Retina (tissue), 1 donor: ENCODE measurements around the gene LARP4.
A peak's percentile ranks its signal among the peaks of the same experiment; 100 is the strongest.
"Not testable (repeated sequence)": the region's sequence is repeated elsewhere in the genome, so short reads cannot be mapped to it uniquely, and the experiment has no call there.

ENCODE experiments used
- DNase-seq: peaks from one replicate; pipeline ENCODE4 v3.0.0-alpha.2; 2016

The LARP4 gene

DNA sequence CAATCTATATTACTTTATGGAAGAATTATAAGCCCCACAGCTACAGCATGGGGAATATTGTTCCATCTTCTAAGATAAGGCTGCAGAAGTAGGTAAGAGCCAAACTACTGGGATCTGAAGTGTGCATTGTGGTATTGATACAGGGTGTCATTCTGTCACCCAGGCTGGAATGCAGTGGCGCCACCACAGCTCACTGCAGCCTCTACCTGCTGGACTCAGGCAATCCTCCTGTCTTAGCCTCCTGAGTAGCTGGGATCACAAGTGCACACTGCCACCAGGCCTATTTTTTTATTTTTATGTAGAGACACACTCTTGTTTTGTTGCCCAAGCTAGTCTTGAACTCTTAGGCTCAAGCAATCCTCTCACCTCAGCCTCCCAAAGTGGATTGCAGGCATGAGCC lies 82.8 kb downstream of the LARP4 start:
- DNase-seq = no peak

DNA sequence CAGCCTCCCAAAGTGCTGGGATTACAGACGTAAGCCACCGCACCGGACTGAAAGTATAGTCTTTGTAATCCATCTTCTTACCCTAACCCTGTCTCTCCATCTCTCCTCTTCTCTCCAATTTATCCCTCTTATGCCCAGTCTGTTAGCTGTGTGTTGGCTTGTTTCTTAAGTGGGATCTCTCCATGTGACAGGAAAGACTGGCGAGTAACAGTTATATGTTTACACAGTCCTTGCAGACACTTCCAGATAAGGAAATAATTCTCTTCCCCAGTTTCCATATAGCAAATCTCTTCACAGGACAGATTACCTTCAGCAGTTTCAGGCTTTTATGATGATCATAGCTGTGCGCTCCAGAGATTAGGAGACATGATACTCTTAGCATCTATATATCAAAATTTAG lies 88.1 kb downstream of the LARP4 start:
- no peak for DNase-seq

DNA sequence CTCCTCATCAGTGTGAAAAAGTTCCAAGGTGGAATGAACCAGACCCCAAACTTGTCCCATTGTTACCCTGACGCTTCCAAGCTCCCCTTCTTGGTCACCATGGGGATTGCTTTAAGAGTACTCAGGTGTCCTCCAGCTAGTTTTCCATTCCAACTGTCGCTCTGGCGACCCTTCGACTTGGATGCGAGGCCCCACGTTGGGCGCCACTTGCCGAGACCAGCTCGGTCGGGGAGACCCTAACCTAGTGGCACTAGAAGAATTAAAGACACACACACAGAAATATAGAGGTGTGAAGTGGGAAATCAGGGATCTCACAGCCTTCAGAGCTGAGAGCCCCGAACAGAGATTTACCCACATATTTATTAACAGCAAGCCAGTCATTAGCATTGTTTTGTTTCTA lies 97.4 kb downstream of the LARP4 start:
- not testable (repeated sequence) for DNase-seq

DNA sequence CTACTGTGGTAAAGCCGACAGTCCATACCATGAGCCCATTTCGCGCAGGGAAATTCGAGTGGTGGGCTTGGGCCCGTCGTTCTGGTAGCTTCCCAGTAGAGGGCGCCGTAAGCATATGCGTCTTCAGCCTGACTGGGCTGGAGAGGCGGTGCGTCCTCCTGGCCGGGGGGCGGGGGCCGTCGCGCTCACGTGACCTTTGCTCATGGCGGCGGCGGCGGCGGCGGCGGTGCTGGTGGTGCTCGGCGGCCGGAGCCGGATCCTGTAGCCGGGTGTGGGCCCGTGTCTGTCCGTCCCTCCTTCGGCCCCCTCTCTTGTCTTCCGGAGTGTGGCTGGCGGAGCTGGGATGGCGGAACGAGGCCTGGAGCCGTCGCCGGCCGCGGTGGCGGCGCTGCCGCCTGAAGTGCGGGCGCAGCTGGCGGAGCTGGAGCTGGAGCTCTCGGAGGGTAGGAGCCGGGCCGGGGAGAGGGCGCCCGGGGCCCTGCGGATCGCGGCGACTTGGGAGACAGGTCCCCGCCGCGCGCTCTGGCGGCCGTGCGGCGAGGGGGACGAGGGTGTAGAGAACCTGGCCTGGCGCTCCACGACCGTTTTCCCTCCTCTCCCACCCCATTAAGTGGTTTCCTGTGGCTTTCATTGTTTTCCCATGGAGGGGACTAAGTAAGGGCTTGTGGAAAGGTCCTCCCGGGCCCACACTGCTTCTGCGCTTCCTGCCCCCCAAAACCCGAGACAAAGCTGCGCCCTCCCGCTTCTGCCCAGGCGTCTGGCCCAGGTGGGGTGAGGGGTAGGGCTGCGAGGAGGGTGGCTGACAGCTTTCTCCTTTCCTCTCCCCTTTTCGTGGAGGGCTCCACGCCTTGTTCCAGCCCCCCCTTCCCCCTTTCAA lies 104.4 kb downstream of the LARP4 start, which contains the start of gene DIP2B:
Gene DIP2B, plus strand, starts transcription at position 188 of the 877 bp plus-strand sequence. Its CDS starts 156 bp downstream, at position 344.
- peak; percentile 96 for DNase-seq

DNA sequence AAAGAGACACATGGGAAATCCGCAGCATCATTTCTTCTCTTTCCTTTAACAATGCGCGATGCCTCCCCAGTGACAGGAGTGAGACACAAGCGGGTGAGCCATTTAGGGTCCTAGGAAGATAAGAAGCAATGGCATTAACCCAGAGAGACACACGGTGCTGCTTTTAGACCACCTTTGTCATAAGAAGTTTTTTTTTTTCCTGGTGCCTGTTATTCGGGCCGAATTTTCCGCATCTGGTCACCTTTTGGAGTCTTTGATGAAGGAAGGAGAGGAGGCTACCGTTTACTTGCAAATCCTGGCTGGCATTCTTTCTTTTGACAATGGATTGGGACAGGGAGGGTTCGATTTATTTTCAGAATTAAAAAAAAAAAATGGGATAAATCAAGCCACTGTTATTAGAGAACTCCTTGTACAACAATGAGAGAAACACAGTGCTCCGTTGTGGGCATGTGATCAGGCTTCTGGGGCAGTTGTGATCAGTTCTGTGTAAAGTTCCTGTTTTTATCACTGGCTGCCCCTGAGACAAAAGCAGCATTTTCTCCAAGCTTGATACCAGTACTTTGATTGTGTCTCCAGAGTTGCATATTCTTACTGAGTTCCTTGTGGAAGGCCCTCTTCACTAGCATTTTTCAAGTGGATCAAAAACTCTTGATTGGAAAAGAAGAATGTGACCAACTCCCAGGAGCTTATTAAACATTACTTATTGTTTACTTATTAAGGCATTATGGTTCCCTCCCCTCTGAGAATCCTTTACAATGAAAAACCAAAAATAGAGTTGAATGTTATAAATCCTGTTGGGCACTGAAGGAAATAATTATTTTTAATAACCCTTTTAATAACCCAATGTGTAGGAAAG lies 105.2 kb downstream of the LARP4 start:
- no peak for DNase-seq

DNA sequence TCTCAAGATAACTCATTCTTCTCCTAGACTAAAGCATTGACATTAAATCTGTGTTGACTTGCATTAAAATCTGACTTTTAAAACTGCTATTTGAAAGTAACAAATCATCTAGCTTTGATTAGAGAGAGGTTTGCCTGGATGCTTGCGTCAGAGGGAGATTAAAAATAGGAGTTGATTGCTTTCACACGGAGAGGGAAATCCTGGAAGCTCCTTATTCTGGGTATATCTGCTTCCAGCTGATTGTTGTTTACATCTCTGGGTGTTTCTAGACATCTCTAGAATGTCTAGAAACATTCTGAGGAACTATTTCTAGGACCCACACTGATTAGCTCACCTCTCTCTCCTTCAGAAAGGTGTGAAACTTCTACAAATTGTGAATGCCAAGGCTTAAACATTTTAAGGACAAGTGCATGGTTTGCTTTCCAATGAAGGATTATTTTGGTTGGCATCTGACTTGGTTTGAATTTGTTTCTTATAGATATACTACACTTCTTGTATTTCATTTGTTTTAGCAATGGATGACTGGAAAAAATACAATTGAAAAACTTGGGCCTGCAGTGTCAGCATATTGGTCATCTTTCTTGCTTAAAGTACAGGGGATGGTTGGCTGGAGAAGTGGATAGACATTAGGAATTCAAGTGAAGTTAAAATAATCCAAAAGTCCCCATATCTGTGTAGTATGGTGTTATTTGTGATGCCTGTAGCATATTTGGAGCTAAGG lies 106.2 kb downstream of the LARP4 start:
- DNase-seq = no peak

DNA sequence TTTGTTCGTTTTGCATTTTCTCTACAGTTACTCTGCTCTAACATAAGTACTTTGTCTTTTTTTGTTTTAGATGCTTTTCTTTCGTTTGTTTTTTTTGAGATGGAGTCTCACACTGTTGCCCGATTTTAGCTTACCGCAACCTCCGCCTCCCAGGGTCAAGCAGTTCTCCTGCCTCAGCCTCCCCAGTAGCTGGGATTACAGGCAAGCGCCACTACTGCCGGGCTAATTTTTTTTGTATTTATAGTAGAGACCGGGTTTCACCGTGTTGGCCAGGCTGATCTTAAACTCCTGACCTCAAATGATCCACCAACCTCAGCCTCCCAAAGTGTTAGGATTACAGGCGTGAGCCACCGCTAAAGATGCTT lies 106.8 kb downstream of the LARP4 start:
- no peak for DNase-seq

DNA sequence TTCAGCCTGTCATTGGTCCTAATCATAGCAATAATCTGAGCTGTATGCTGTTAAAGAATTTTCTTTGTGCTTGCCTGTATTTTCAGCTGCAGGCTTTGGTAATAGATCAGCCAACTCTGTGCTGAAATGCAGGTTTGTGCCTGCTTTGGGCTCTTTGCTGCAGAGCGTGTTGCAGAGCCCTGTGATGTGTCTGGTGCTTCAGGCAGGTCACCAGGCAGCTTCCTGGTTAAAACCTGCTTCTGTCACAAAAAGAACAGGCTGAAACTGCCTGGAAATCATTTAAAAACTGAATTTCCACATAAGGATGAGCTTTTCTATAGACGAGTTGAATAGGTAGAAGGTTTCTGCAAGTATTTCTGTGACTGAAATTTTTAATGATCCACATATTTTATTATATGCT lies 107.2 kb downstream of the LARP4 start:
- DNase-seq = no peak

DNA sequence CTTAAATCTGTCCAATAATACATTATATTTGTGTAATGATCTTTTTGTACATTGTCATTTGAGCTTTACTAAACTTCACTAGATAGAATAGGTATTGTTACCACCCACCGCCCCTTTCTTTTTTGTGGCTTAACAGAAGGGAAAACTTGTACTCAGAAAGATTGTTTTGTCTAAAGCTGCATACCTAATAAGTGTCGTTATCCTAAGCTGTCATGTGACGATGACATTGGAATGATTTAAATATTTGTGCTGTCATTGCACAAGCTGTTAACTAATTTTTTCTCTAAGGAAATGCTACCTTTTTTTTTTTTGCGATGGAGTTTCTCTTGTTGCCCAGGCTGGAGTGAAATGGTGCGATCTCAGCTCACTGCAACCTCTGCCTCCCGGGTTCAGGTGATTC lies 107.7 kb downstream of the LARP4 start:
- no peak for DNase-seq

DNA sequence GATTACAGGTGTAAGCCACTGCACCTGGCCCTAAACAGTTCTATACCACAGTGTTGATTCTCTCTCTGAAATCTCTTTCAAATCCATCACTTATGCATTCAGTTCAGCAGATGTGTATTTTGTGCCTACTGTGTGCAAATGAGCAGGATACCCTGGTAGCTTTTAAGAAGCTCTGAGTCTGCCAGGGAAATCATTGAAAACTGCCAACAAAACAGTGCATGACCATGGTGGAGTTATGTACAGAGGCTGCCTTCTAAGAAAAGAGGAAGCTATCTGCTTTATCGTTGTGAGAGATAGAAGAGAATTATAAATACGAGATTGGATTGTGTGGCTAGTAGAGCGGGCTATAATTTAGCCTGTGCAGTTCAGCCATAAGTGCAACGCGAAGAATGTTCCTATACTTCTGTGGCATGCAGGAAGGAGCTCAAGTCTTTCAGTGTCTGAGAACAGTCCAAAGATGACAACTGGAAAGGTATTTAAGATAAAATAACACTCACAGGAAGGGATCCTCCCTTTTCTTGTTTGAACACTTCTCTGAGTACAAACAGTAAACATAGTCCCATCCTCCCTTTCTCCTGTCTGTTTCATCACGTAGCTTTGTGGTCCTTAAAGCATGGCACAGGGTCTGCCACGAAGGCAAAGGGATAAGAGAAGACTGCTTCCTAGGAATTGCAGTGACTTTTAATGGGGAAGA lies 108.4 kb downstream of the LARP4 start:
- DNase-seq = no peak

DNA sequence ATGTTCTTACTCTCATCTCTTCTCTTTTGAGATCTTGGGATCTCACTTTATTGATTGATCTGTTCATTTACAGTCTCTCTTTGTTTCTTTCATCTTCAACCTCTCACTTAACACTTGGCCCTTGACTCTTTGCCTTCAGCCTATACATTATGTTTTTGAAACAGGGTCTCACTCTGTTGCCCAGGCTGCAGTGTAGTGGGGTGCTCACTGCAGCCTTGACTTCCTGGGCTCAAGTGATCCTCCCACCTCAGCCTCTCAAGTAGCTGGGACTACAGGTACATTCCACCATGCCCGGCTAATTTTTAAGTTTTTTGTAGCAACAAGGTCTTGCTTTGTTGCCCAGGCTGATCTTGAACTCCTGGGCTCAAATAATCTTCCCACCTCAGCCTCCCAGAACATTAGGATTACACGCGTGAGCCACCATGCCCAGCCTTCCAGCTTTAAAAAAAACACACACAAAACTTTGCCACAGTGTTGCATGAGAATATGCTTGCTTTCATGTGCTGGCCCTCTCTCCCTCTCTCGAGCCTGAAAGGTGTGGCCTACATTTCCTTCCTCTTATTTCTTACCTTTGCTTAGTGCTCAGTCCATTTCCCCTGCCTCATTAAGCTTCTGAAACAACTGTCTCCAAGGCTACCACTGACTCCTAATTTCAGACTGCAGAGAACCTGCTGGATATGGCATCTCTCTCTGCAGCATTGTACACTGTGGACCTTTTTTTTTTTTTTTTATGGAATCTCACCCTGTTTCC lies 114.0 kb downstream of the LARP4 start:
- DNase-seq = no peak

DNA sequence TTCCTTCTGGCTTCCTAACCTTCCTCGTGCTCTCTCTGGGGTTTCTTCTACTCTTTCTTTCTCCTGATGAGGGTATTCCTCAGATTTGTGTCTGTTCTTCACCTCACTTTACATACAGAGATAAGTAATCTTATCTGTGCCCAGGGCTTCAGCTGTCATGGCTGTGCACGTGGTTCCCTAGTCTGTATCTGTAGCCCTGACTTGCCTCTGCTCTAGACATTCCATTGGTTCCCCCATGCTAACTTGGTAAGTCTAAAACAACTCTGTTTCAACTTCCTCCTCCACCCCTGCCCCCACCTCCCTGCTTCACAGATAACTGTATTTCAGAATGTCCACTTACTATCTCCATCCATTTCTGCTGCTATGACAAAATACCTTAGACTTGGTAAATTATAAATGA lies 114.9 kb downstream of the LARP4 start:
- DNase-seq = no peak

DNA sequence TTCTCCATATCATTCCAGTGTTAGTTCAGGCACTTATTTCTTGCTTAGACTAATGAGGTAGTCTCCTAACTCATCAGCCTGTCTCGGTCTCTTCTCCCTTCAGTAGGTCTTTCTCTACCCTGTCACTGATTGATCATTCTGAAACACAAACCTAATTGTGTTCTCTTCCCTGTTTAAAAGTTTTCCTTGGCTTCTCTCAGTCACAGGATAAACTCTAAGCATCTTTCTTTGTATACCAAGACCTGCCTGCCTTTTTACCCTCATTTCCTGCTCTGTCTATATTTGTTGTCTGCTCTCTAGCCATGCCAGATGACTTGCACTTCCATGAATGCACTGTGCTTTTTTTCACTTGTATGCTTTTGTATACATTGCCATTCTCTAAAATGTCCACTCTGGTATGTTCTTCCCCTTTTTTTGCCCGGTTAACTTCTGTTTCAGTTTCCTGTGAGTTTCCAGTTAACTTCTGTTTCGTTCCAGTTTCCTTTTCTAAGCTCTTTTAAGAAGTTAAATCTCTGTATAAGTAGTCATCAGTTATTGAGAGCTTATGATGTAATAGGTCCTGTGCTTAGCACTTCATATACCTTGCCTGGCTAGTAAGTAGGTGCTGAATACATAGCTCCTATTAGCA lies 116.8 kb downstream of the LARP4 start:
- no peak for DNase-seq

DNA sequence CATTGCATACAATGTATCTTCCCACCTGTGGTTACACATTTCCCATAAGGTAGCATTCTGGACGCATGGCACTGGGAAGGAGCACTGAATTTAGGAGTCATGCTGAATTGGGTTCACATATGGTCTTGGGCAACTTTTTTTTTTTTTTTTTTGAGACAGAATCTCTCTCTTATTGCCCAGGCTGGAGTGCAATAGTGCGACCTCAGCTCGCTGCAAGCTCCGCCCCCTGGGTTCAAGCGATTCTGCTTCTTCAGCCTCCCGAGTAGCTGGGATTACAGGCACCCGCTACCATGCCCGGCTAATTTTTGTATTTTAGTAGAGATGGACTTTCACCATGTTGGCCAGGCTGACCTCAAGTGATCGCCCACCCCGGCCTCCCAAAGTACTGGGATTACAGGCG lies 117.4 kb downstream of the LARP4 start:
- DNase-seq = no peak

DNA sequence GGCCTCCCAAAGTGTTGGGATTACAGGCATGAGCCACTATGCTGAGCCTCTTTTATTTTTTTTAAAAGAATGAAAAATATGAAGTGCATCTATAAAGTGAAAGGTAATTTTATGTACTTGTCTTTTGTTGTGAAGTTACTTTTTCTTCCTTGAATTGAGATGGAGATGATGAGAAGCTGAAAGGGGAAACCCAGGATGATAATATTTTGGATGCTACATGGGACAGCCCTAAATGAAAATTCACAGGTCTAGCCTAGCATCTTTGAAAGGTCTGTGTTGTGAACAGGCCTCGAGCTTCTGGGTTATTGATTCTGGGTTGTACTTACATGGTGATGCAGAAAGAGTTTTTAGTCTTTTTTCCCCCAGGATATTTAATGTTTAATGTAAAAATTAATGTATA lies 118.7 kb downstream of the LARP4 start:
- DNase-seq = no peak

DNA sequence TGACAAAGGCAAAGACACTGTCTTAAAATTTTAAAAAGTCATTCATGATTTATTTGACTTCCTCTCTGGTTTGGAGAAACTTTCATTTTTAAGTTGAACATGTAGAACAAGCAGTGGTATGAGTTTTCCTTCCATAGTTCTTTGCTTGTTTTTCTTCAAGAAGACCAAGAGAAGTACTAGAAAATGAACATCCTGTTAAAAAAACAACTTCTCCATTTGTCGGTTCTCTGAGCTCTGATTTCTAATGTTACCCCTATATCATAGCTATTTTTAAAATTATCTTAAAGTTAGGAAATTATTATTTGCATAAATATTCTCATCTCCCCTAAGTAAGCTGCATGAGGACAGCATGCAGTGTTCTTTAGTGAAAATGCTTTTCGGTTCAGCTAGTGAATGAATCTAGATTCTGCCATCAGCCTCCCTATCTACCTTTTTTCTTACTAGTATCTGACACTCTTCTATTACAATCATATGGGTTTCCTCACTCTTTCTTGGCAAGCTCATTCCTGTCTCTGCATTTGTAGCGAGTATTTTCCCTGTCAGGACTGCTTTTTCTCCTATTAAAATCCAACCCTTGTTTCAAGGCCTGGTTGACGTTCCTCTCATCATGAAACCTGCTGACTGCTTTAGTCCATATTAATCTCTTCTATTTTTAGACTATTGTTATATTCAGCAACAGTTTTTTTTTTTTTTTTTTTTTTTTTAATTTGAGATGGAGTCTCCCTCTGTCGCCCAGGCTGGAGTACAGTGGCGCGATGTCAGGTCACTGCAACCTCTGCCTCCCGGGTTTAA lies 119.9 kb downstream of the LARP4 start:
- DNase-seq = no peak

DNA sequence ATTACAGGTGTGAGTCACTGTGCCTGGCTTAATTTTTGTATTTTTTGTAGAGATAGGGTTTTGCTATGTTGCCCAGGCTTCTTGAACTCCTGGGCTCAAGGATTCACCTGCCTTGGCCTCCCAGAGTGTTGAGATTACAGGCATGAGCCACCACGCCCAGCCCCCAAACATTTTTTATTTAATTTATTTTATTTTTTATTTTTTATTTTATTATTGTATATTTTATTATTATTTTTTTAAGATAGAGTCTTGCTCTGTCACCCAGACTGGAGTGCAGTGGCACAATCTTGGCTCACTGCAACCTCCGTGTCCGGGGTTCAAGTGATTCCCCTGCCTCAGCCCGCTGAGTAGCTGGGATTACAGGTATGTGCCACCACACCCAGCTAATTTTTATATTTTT lies 121.1 kb downstream of the LARP4 start:
- DNase-seq = not testable (repeated sequence)

DNA sequence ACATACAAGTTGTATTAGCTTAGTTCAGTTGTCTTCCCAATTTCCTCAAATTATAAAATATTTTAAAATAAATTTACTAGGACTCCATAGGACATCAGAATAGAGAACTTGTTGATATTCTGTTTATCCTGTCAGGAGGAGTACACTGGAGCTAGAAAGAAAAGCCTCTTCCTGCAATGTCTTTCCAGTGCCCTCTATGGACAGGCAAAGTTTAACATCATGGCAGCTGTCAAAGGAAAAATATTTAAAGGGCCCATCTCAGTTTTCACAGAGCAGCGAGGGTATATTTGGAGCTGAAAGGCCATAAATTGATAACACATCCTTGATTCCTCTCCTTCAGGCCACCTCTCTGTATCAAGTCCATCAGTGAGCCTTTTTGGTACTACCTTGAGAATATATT lies 123.1 kb downstream of the LARP4 start:
- DNase-seq = no peak

DNA sequence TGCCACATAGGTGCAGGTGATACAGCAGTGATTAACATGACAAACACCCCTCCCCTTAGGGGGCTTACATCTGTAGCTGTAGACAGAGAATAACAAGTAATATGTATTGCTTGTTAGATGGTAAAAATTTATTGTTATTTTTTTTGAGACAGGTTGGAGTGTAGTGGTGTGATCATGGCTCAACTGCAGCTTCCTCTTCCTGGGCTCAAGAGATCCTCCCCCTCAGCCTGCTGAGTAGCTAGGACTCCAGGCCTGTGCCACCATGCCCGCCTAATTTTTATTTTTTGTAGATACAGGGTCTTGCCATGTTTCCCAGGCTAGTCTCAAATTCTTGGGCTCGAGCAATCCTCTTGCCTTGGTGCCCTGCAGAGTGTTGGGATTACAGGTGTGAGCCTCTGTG lies 123.9 kb downstream of the LARP4 start:
- DNase-seq = no peak

DNA sequence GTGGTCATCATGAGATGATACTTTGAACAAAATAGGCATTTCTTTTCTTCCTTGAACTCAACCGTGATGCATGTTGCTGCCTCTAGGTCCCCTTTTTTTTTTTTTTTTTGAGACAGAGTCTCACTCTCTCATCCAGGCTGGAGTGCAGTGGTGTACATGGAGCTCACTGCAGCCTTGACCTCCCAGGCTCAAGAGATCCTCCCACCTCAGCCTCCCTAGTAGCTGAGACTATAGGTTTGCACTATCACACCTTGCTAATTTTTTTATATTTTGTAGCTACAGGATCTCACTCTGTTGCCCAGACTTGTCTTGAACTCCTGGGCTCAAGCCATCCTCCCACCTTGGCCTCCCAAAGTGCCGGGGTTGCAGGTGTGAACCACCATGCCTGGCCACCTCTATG lies 124.7 kb downstream of the LARP4 start:
- DNase-seq = no peak

DNA sequence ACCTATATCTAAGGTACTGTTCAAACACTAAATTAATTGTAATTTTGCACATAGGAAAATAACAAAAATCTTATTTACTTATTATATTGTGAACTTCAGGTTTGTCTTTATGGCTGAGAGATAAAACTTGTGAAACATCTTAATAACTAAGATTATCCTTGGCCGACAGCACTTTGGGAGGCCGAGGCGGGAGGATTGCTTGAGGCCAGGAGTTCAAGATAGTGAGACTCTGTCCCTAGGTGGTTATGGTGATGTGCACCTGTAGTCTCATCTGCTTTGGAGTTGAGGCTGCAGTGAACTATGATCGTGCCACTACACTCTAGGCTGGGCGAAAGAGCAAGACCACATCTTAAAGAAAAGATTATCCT lies 126.7 kb downstream of the LARP4 start:
- DNase-seq = no peak
